ENCODE measurements around the gene USP30. TPM values are rescaled to one million over a fixed set of nuclear protein-coding genes. Genes with fewer than 3 reads are reported as not detected.

Gene USP30
- total RNA-seq, 2 experiments from 2014 or later = 5.9 to 8.8 TPM

GRCh38 chr12:109054520-109054919 is 2.1 kb downstream of the USP30 start:
- Mint-ChIP-seq H3K9me3 (ENCODE audit: insufficient read depth) (no peaks in the 10 kb centered on the region), H3K27me3 (ENCODE audit: low read depth) (no peaks in the 10 kb centered on the region), H3K4me3 (no peak overlapping the region), H3K27ac (no peak overlapping the region), H3K36me3 (ENCODE audit: low read depth) (peaks cover 6% of the 10 kb centered on the region), H3K4me1 (ENCODE audit: low read depth) (peaks cover 11% of the 10 kb centered on the region)
- ChIA-PET POLR2A (interaction anchor here (0.6 to 1.6 kb wide), 3 partner anchors 37 to 1368 kb away, joined by 3 to 5 read pairs (median 3); no protein-coding TSS in a partner anchor), CTCF (interaction anchor here (1.5 to 2.5 kb wide), 4 partner anchors 33 to 57 kb away, joined by 3 to 15 read pairs (median 4); partner anchors contain the start of gene ALKBH2)
- ATAC-seq (no peak), DNase-seq (no peak)

DNA sequence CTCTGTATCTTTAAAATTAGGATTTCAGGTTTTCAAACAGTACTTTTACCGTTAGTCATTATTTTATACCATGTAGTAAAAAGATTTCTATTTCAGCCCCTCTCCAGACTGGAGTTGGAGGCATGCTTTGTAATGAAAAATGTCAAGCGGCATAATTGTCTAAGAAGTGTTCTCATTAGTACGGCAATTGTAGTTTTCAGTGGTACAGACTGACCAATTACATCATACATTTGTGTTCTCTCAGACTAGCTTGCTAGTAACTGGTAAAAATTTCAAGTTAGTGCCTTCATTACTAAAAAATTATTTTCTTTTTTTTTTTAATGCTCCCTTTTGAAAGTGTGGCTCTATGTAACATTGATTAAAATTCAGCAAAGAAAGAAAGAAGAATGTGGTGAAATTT is 4.5 kb downstream of the USP30 start:
- CTCF ChIA-PET = no interaction called here
- POLR2A ChIA-PET = no interaction called here
- Mint-ChIP-seq H3K27ac (no peak overlapping the region), H3K9me3 (ENCODE audit: insufficient read depth) (no peaks in the 10 kb centered on the region), H3K4me3 (no peak overlapping the region), H3K36me3 (ENCODE audit: low read depth) (peaks cover 4% of the 10 kb centered on the region), H3K4me1 (ENCODE audit: low read depth) (peaks cover 9% of the 10 kb centered on the region), H3K27me3 (ENCODE audit: low read depth) (no peaks in the 10 kb centered on the region)
- no peak for DNase-seq
- ATAC-seq = no peak

GRCh38 chr12:109057376-109057775 is 5.0 kb downstream of the USP30 start:
- Mint-ChIP-seq H3K4me1 (ENCODE audit: low read depth) (peaks cover 4% of the 10 kb centered on the region), H3K36me3 (ENCODE audit: low read depth) (no peaks in the 10 kb centered on the region), H3K27ac (no peak overlapping the region), H3K27me3 (ENCODE audit: low read depth) (no peaks in the 10 kb centered on the region), H3K9me3 (ENCODE audit: insufficient read depth) (no peaks in the 10 kb centered on the region), H3K4me3 (no peak overlapping the region)
- POLR2A ChIA-PET = no interaction called here
- CTCF ChIA-PET = no interaction called here
- DNase-seq = no peak
- no peak for ATAC-seq

- no peaks in the 10 kb centered on the region for H3K27me3 Mint-ChIP-seq (ENCODE audit: low read depth)
- DNase-seq (no peak), ATAC-seq (no peak)
- no peak overlapping the region for H3K4me3 Mint-ChIP-seq
- H3K9me3 Mint-ChIP-seq (ENCODE audit: insufficient read depth) = no peaks in the 10 kb centered on the region
- ChIA-PET CTCF (no interaction called here), POLR2A (no interaction called here)
- H3K27ac Mint-ChIP-seq = no peak overlapping the region
- H3K4me1 Mint-ChIP-seq (ENCODE audit: low read depth) = peaks cover 4% of the 10 kb centered on the region
- H3K36me3 Mint-ChIP-seq (ENCODE audit: low read depth) = peaks cover 2% of the 10 kb centered on the region
Measured at GRCh38 chr12:109058773-109059172, 6.4 kb downstream of the USP30 start.

GRCh38 chr12:109064143-109064542 is 11.8 kb downstream of the USP30 start:
- H3K4me3 Mint-ChIP-seq = no peak overlapping the region
- CTCF ChIA-PET = no interaction called here
- ATAC-seq = no peak
- H3K36me3 Mint-ChIP-seq (ENCODE audit: low read depth) = peaks cover 2% of the 10 kb centered on the region
- no peaks in the 10 kb centered on the region for H3K27me3 Mint-ChIP-seq (ENCODE audit: low read depth)
- no peak overlapping the region for H3K27ac Mint-ChIP-seq
- no peak for DNase-seq
- H3K4me1 Mint-ChIP-seq (ENCODE audit: low read depth) = no peaks in the 10 kb centered on the region
- no peaks in the 10 kb centered on the region for H3K9me3 Mint-ChIP-seq (ENCODE audit: insufficient read depth)
- POLR2A ChIA-PET = no interaction called here

GRCh38 chr12:109065154-109065852 is 12.9 kb downstream of the USP30 start:
- no peak for ATAC-seq
- CTCF ChIA-PET = interaction anchor here (0.6 kb wide), 1 partner anchor 179 kb away, joined by 3 read pairs; no protein-coding TSS in a partner anchor

GRCh38 chr12:109065853-109066193 is 13.4 kb downstream of the USP30 start:
- no peak overlapping the region for H3K27ac Mint-ChIP-seq
- H3K9me3 Mint-ChIP-seq (ENCODE audit: insufficient read depth) = no peaks in the 10 kb centered on the region
- no peaks in the 10 kb centered on the region for H3K27me3 Mint-ChIP-seq (ENCODE audit: low read depth)
- ATAC-seq = no peak
- no peaks in the 10 kb centered on the region for H3K4me1 Mint-ChIP-seq (ENCODE audit: low read depth)
- POLR2A ChIA-PET = no interaction called here
- H3K4me3 Mint-ChIP-seq = no peak overlapping the region
- H3K36me3 Mint-ChIP-seq (ENCODE audit: low read depth) = peaks cover 2% of the 10 kb centered on the region
- DNase-seq = no peak
- CTCF ChIA-PET = interaction anchor here (0.6 kb wide), 1 partner anchor 180 kb away, joined by 3 read pairs; no protein-coding TSS in a partner anchor

More at GRCh38 chr12:109065154-109065852, 12.9 kb downstream of the USP30 start:
- Mint-ChIP-seq H3K27ac (no peak overlapping the region), H3K9me3 (ENCODE audit: insufficient read depth) (no peaks in the 10 kb centered on the region), H3K36me3 (ENCODE audit: low read depth) (peaks cover 2% of the 10 kb centered on the region), H3K4me1 (ENCODE audit: low read depth) (no peaks in the 10 kb centered on the region), H3K27me3 (ENCODE audit: low read depth) (no peaks in the 10 kb centered on the region), H3K4me3 (no peak overlapping the region)
- POLR2A ChIA-PET = no interaction called here
- DNase-seq = no peak

GRCh38 chr12:109069307-109070271 is 17.2 kb downstream of the USP30 start:
- Mint-ChIP-seq H3K4me1 (ENCODE audit: low read depth) (no peaks in the 10 kb centered on the region), H3K4me3 (no peak overlapping the region), H3K36me3 (ENCODE audit: low read depth) (peaks cover 5% of the 10 kb centered on the region), H3K27me3 (ENCODE audit: low read depth) (no peaks in the 10 kb centered on the region), H3K9me3 (ENCODE audit: insufficient read depth) (no peaks in the 10 kb centered on the region), H3K27ac (no peak overlapping the region)
- ChIA-PET CTCF (interaction anchor here (1.8 kb wide), 1 partner anchor 23 kb away, joined by 4 read pairs; no protein-coding TSS in a partner anchor), POLR2A (no interaction called here)
- no peak for ATAC-seq
- no peak for DNase-seq

- ATAC-seq (no peak), DNase-seq (no peak)
- Mint-ChIP-seq H3K4me1 (ENCODE audit: low read depth) (no peaks in the 10 kb centered on the region), H3K9me3 (ENCODE audit: insufficient read depth) (peaks cover 5% of the 10 kb centered on the region), H3K4me3 (no peak overlapping the region), H3K36me3 (ENCODE audit: low read depth) (peaks cover 25% of the 10 kb centered on the region), H3K27ac (no peak overlapping the region), H3K27me3 (ENCODE audit: low read depth) (no peaks in the 10 kb centered on the region)
- CTCF ChIA-PET = no interaction called here
- POLR2A ChIA-PET = no interaction called here
Measured at GRCh38 chr12:109074866-109075265, 22.5 kb downstream of the USP30 start.

DNA sequence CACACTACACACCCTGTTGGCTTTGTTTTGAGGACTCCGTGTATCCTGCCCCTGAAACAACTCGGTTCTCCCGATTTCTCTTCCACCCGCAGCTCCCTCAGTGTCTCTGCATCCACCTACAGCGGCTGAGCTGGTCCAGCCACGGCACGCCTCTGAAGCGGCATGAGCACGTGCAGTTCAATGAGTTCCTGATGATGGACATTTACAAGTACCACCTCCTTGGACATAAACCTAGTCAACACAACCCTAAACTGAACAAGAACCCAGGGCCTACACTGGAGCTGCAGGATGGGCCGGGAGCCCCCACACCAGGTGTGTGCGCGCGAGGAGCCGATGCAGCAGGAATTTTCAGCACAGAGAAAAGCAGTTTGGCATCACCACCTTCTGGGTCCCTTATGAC is 30.4 kb downstream of the USP30 start:
- H3K27me3 Mint-ChIP-seq (ENCODE audit: low read depth) = no peaks in the 10 kb centered on the region
- ChIA-PET CTCF (no interaction called here), POLR2A (no interaction called here)
- ATAC-seq = no peak
- peaks cover 16% of the 10 kb centered on the region for H3K36me3 Mint-ChIP-seq (ENCODE audit: low read depth)
- no peak overlapping the region for H3K4me3 Mint-ChIP-seq
- no peak overlapping the region for H3K27ac Mint-ChIP-seq
- peaks cover 2% of the 10 kb centered on the region for H3K4me1 Mint-ChIP-seq (ENCODE audit: low read depth)
- no peak for DNase-seq
- H3K9me3 Mint-ChIP-seq (ENCODE audit: insufficient read depth) = peaks cover 5% of the 10 kb centered on the region

DNA sequence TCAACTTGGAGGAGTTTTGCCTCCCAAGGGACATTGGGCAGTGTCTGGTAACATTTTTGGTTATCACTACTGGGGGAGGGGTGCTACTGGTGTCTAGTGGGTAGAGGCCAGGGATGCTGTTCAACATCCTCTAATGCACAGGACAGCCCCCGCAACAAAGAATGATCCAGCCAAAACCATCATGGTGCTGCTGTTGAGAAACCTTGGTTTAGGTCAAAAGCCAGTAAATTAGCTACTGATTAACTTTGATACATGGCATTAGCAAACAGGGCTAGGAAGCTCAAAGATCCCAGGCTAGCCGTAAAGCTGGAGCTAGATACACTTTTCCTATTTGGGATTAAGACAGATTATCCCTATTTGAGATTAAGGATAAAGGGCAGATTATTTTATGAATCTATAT is 32.0 kb downstream of the USP30 start:
- Mint-ChIP-seq H3K36me3 (ENCODE audit: low read depth) (peaks cover 16% of the 10 kb centered on the region), H3K4me3 (no peak overlapping the region), H3K4me1 (ENCODE audit: low read depth) (peaks cover 3% of the 10 kb centered on the region), H3K27ac (no peak overlapping the region), H3K27me3 (ENCODE audit: low read depth) (no peaks in the 10 kb centered on the region), H3K9me3 (ENCODE audit: insufficient read depth) (no peaks in the 10 kb centered on the region)
- no peak for ATAC-seq
- DNase-seq = no peak
- CTCF ChIA-PET = no interaction called here
- POLR2A ChIA-PET = no interaction called here

- DNase-seq = no peak
- ATAC-seq = no peak
- H3K4me1 Mint-ChIP-seq (ENCODE audit: low read depth) = peaks cover 5% of the 10 kb centered on the region
- POLR2A ChIA-PET = no interaction called here
- no peaks in the 10 kb centered on the region for H3K9me3 Mint-ChIP-seq (ENCODE audit: insufficient read depth)
- H3K36me3 Mint-ChIP-seq (ENCODE audit: low read depth) = peaks cover 21% of the 10 kb centered on the region
- H3K4me3 Mint-ChIP-seq = no peak overlapping the region
- H3K27ac Mint-ChIP-seq = no peak overlapping the region
- CTCF ChIA-PET = no interaction called here
- H3K27me3 Mint-ChIP-seq (ENCODE audit: low read depth) = no peaks in the 10 kb centered on the region
Measured at GRCh38 chr12:109085590-109085989, 33.2 kb downstream of the USP30 start.

Measured in activated CD8-positive, alpha-beta T cell treated with anti-CD3 and anti-CD28 coated beads, Interleukin-2, amount 10 ng/mL, durations not matched to agents 7 days and 5 days (primary cell).